Measurements from ENCODE around the gene LRP5. TPM values are rescaled to one million over a fixed set of nuclear protein-coding genes. Genes with fewer than 3 reads are reported as not detected.
A peak's percentile ranks its signal among the peaks of the same experiment; 100 is the strongest.

Gene LRP5
- total RNA-seq, 1 donor from 2014 or later: 17.4 TPM

- Mint-ChIP-seq H3K9me3 (ENCODE audit: unreplicated experiment) (peaks cover 1% of the 10 kb centered on the region), H3K27ac (ENCODE audit: unreplicated experiment) (no peak overlapping the region), H3K4me3 (ENCODE audit: unreplicated experiment) (no peak overlapping the region), H3K36me3 (ENCODE audit: unreplicated experiment) (no peaks in the 10 kb centered on the region), H3K27me3 (ENCODE audit: unreplicated experiment) (peaks cover 1% of the 10 kb centered on the region), H3K4me1 (ENCODE audit: low read depth, unreplicated experiment) (peaks cover 14% of the 10 kb centered on the region)
- TF ChIP-seq CTCF (IDR thresholded peaks at IDR 0.05; ENCODE audit: partially characterized antibody, unreplicated experiment): no peak
- DNase-seq: no peak
These were observed 14.2 kb downstream of the LRP5 start for GRCh38 chr11:68326334-68327215.

- no peak for DNase-seq
- no peak overlapping the region for H3K4me3 Mint-ChIP-seq (ENCODE audit: unreplicated experiment)
- H3K9me3 Mint-ChIP-seq (ENCODE audit: unreplicated experiment): peaks cover 1% of the 10 kb centered on the region
- peaks cover 4% of the 10 kb centered on the region for H3K27me3 Mint-ChIP-seq (ENCODE audit: unreplicated experiment)
- H3K36me3 Mint-ChIP-seq (ENCODE audit: unreplicated experiment): no peaks in the 10 kb centered on the region
- H3K27ac Mint-ChIP-seq (ENCODE audit: unreplicated experiment): peak overlapping the region; percentile 59
- TF ChIP-seq CTCF (IDR thresholded peaks at IDR 0.05; ENCODE audit: partially characterized antibody, unreplicated experiment): no peak
- H3K4me1 Mint-ChIP-seq (ENCODE audit: low read depth, unreplicated experiment): peaks cover 16% of the 10 kb centered on the region
These were observed 15.4 kb downstream of the LRP5 start for GRCh38 chr11:68327586-68328370.

- H3K27me3 Mint-ChIP-seq (ENCODE audit: unreplicated experiment): peaks cover 4% of the 10 kb centered on the region
- no peaks in the 10 kb centered on the region for H3K36me3 Mint-ChIP-seq (ENCODE audit: unreplicated experiment)
- no peak for DNase-seq
- peaks cover 1% of the 10 kb centered on the region for H3K9me3 Mint-ChIP-seq (ENCODE audit: unreplicated experiment)
- no peak for TF ChIP-seq CTCF (IDR thresholded peaks at IDR 0.05; ENCODE audit: partially characterized antibody, unreplicated experiment)
- H3K4me3 Mint-ChIP-seq (ENCODE audit: unreplicated experiment): no peak overlapping the region
- H3K4me1 Mint-ChIP-seq (ENCODE audit: low read depth, unreplicated experiment): peaks cover 16% of the 10 kb centered on the region
- no peak overlapping the region for H3K27ac Mint-ChIP-seq (ENCODE audit: unreplicated experiment)
These were observed 16.1 kb downstream of the LRP5 start for GRCh38 chr11:68328374-68329091.

- no peaks in the 10 kb centered on the region for H3K36me3 Mint-ChIP-seq (ENCODE audit: unreplicated experiment)
- H3K27me3 Mint-ChIP-seq (ENCODE audit: unreplicated experiment): peaks cover 4% of the 10 kb centered on the region
- TF ChIP-seq CTCF (IDR thresholded peaks at IDR 0.05; ENCODE audit: partially characterized antibody, unreplicated experiment): no peak
- peaks cover 18% of the 10 kb centered on the region for H3K4me1 Mint-ChIP-seq (ENCODE audit: low read depth, unreplicated experiment)
- no peak overlapping the region for H3K27ac Mint-ChIP-seq (ENCODE audit: unreplicated experiment)
- H3K9me3 Mint-ChIP-seq (ENCODE audit: unreplicated experiment): peaks cover 1% of the 10 kb centered on the region
- H3K4me3 Mint-ChIP-seq (ENCODE audit: unreplicated experiment): no peak overlapping the region
- DNase-seq: no peak
These were observed 17.1 kb downstream of the LRP5 start for GRCh38 chr11:68329536-68329935.
